RPMI7951 (cell line): ENCODE data around the gene CAPN7. TPM values are rescaled to one million over a fixed set of nuclear protein-coding genes. Genes with fewer than 3 reads are reported as not detected.

ENCODE experiments used
- DNase-seq: peaks from one replicate; pipeline ENCODE4 v3.0.0-alpha.2; 2012; ENCODE audit warnings: low read depth
- total RNA-seq: library from RNA; depleted of rRNA; stranded (reverse); fragments of >200 nt; shearing (Covaris generic); gene quantifications from 2 replicates; pipeline ENCODE4 v1.2.3, GENCODE V29; 2014; rRNA removed

Gene CAPN7
- total RNA-seq, 1 experiment from 2014 or later: 28.2 TPM

DNA sequence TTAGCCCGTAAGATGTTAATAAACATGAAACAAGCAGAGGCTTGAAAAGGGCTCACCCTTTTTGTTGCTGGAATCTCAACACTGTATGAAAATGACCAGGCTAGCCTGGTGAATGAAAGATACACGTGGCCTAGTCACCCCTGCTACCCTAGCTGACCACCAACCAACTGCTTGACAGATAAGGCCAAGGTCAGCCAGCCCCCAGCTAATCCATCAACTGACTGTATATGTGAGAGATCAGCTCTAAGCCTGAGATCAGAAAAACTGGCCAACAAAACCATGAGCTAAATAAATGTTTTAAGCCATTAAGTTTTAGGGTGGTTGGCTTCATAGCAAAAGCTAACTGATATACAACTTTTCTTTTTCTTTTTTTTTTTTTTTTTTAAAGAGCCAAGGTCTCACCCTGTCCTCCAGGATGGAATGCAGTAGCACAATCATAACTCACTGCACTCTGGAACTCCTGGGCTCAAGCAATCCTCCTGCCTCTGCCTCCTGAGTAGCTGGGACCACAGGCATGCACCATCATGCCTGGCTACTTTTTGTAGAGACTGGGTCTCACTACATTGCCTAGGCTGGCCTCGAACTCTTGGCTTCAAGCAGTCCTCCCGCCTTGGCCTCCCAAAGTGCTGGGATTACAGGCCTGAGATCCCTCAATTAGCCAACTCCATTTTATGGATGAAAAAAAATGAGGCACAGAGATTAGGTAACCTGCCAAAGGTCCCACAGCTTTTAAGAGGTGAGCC lies 91.7 kb downstream of the CAPN7 start:
- DNase-seq: no peak

DNA sequence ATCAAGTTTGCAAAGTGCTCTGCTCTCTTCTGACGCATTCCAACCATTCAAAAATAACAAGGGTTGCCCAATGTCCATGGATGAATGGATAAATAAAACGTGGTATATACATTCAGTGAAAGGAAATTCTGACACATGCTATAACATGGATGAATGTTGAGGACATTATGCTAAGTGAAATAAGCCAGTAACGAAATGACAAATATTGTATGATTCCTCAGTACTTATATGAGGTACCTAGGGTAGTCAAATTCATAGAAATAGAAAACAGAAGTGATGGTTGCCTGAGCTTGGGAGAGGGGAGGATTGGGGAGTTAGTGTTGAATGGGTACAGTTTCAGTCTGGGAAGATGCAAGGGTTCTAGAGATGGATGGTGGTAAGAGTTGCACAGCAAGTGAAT lies 92.5 kb downstream of the CAPN7 start:
- no peak for DNase-seq

DNA sequence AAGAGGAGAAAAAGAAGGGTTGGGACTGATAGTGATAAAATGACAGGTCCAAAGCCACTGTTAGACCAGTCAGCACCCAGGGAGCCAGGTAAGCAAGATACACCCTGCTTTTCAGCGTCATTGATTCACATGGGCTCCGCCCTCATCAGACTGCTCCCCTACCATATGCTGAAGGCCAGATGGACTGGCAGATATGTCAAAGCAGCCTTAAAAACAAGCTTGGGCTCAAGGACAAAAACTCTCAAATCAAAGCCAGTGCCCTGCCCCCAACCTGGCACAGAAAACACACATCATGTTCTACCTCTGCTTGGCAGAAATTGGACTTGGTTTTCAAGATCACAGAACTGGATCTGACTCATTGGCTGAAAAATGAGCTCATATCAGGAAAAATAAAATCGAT lies 93.0 kb downstream of the CAPN7 start:
- DNase-seq: no peak

DNA sequence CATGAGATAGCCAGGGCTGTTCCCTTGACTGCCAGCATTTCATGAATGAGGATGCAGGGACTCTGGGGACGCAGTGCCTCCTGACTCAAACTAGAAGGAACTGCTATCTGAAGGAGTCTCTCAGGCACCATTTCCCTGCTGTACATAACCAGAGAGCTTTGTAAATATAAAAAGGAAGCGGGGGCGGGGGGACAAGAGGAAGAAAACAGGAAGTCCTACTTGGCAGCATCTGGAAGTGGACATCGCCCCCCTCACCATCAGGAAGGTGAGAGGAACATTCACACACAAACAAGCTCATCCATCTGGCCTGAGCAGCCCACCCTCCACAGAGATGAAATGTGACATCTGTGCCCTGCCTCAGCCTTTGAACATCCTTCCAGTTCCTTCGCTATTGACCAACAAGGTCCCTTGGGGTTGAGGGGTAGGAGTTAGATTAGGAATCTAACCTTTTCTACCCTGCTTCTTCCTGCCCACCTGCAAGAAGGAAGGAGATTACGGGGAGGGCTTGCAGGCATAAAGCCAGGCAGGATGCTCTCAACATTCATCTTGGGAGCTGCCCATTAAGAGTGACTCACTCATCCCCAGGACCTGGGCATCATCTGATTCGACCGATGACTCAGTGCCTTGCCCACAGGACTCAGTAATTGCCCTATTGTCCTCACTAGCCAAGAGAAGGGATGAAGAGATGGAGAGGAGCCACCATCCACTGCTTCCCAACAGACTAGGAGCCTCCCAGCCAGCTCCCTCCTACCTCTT lies 94.5 kb downstream of the CAPN7 start:
- peak; percentile 90 for DNase-seq

DNA sequence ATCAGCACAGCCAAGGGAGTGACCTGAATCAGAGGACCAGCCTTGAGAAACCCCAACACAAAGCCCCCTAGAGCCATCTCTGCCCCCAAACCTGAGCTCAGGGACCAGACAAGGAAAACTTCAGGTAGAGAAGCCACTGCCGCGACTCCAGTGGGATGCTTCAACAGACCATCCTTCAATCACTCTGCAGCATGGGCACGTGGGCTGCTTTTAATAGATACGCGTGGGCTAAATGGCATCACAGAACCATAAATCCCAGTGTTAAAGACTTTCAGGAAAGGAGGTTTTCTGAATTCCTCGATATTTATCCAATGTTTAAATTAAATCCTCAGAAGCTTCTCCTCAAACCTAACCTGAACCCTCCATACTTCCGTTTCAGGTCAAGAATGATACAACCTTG lies 95.7 kb downstream of the CAPN7 start:
- no peak for DNase-seq

Other genes with a start within 250 kb of the CAPN7 start
- 11.3 and 20.8 TPM in 2 replicates for gene MRPS25, start 140.9 kb upstream of the CAPN7 start, total RNA-seq
- gene RBSN, start 107.1 kb upstream of the CAPN7 start, total RNA-seq: 9.6 and 12.9 TPM in 2 replicates
- 2.4 and 3.2 TPM in 2 replicates for gene SH3BP5, start 126.3 kb downstream of the CAPN7 start, total RNA-seq
- gene METTL6, start 221.3 kb downstream of the CAPN7 start, total RNA-seq: 43.3 and 48.1 TPM in 2 replicates
- 26.0 and 27.6 TPM in 2 replicates for gene EAF1, start 221.4 kb downstream of the CAPN7 start, total RNA-seq